GM19467 (cell line): ENCODE data around the gene MEF2D.

Experiments
- ATAC-seq: cut with Tn5 transposase; IDR thresholded peaks from one replicate; pipeline ENCODE4 v1.9.1; 2021; ENCODE audit warnings: mild to moderate bottlenecking, moderate library complexity; ENCODE audit not compliant: unreplicated experiment

MEF2D gene

DNA sequence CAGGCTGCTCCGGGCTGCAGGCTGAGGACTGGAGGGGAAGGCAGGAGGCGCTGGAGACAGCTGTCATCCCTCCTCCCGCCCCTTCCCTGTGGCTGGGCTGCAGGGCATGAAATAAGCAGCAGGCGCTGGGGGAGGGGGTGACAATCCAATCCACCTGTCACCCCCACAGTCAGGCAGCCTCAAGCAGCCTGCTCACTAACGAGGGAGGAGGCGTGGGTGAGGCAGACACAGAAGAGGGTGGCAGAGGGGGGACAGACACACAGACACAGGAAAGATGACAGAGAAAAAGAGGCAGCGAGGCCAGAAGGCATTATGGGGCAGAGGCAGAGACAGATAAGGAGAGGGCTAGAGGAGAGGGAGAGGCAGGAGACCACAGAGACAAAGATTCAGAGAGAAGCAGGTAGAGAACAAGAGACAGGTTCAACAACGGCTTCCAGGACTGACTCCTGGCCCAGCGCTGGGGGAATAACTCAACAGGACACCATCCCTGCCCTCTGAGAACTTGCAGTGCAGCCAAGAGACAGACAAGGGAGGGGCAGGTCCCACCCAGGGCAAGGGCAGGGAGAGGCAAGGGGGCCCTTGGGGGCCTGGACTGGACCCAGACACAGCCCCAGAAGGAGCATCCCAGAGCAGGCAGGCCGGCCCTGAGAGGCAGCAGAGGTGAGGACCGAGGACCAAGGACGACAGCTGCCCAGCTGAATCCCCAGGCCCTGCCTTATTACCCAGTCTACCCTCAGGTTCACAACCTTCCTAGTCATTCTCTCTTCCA lies 11.2 kb downstream of the MEF2D start:
- ATAC-seq, result peak; percentile 22

GRCh38 chr1:156488566-156489165 lies 11.9 kb downstream of the MEF2D start:
- ATAC-seq, result peak; percentile 52

GRCh38 chr1:156487862-156488261 lies 12.7 kb downstream of the MEF2D start:
- no peak for ATAC-seq

- no peak for ATAC-seq
Measured at GRCh38 chr1:156486421-156487344, 13.9 kb downstream of the MEF2D start.

GRCh38 chr1:156485984-156486383 lies 14.6 kb downstream of the MEF2D start:
- no peak for ATAC-seq

- no peak for ATAC-seq
Measured at GRCh38 chr1:156484480-156485058, 16.0 kb downstream of the MEF2D start.

GRCh38 chr1:156483397-156483796 lies 17.2 kb downstream of the MEF2D start:
- ATAC-seq, result no peak

DNA sequence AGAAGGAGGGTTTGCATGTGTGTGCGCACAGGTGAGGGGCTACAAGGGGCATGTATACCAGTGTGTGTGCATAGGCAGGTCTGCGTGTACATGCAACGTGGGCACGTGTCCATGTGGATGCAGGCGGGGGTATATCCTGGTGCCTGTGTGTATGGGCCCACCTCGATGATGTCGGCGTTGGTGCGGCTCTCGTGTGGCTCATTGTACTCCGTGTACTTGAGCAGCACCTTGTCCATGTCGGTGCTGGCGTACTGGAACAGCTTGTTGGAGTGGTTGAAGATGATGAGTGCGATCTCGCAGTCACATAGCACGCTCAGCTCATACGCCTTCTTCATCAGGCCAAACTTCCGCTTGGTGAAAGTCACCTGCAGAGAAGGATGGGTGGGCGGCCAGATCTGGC lies 18.3 kb downstream of the MEF2D start:
- ATAC-seq, result no peak

GRCh38 chr1:156481527-156481926 lies 19.0 kb downstream of the MEF2D start:
- no peak for ATAC-seq

DNA sequence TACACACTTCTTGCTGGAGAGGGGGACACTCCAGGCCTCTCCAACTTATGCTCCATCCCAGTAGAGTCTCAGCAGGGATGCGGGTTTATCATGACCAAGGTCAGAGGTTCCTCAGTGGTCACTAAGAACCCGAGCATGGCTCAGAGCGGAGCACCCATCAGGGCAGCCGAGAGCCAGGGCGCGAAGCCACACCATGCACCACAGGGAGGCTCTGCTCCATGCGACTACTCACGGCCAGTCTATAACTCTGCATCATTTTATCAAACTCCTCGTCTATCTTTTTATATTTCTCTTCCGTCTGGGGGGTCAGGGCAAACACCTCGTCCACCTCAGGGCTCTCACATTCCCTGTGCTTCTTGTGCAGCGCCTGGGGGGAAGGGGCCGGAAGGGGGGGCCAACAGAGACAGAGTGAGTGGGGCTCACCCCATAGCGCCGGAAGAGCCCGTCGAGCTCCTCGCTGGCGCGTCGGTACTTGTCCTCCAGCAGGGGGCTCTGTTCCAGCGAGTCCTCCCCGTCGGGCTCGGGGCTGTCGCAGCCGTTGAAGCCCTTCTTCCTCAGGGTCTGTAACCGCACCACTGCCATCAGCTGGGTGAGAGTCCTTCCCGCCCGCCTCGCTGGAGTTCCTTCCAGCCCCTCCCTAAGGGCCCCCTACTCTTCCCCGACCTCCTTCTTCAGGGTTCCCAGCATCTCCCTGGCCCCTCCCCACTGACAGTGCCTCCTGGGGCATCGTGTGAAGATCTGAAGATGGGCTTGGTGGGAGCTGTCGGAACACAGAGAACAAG lies 20.0 kb downstream of the MEF2D start:
- no peak for ATAC-seq

DNA sequence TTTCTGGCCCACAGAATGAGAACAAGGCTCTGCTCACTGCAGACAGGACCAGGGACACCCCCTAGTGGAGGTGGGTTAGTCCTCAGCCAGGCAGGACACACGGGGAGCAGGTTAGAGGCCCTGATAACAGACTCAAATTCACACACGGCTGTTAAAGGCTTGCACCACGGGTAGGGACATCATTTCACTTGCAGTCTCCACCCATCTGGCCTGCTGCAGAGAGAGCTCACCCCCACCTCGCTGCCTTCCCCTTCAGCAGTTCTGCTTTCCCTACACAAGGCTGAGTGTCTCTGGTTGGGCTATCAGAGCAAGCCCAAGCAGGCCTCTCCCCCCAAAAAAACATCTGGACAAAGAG lies 20.6 kb downstream of the MEF2D start:
- ATAC-seq, result no peak

GRCh38 chr1:156479093-156480015 lies 21.2 kb downstream of the MEF2D start:
- no peak for ATAC-seq

DNA sequence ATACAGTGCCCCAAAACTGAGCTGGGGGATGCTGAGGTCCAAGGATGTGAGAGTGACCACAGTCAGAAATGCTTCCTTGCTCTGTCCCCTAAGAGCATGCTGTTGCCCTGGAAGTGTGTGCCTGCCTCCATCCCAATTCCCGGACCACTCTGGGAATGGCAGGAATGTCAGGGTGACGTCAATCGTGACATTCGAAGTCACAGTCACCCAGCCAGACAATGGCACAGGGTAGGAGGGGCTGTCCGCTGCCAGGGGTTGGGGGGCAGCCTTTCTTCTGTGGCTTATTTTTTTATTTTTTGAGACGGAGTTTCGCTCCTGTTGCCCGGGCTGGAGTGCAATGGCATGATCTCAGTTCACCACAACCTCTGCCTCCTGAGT lies 22.3 kb downstream of the MEF2D start:
- no peak for ATAC-seq

- ATAC-seq, result no peak
Measured at GRCh38 chr1:156477526-156478249, 22.9 kb downstream of the MEF2D start.

DNA sequence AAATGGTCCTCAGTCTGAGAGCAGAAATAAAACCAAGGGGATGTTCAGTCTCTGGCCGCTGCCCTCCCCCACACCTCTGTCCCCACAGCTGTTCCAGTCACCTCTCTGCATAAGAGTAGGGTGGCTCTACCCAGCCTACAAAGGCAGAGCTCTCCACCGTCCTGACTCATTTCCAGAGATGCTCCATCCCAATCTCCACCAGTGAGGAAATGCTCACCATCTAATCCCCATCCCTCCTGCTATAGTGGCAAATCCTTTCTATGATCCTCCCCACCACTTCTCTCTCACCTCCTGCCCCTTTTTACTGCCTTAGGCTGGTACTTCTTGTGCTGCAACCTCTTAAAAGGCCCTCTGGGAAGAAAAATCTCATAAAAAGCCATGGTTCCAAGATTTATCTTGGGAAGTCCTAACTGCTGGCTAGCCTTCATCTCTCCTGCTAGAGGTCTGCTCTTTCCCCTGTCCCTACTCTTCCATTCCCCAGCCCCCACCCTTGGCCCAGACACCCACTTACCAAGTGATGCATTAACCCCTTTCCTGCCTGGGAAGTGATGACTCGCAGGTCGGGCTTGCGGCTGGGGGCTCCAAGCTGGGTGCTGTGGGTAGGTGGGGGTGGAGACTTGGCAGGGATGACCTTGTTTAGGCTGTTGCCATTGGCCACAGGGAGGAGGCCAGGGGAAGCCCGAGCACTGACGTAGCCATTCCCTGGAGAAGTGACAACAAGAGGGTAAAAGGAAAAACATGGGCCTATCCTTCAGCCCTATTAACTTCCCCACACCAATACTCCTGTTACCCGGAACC lies 23.9 kb downstream of the MEF2D start:
- ATAC-seq, result no peak

DNA sequence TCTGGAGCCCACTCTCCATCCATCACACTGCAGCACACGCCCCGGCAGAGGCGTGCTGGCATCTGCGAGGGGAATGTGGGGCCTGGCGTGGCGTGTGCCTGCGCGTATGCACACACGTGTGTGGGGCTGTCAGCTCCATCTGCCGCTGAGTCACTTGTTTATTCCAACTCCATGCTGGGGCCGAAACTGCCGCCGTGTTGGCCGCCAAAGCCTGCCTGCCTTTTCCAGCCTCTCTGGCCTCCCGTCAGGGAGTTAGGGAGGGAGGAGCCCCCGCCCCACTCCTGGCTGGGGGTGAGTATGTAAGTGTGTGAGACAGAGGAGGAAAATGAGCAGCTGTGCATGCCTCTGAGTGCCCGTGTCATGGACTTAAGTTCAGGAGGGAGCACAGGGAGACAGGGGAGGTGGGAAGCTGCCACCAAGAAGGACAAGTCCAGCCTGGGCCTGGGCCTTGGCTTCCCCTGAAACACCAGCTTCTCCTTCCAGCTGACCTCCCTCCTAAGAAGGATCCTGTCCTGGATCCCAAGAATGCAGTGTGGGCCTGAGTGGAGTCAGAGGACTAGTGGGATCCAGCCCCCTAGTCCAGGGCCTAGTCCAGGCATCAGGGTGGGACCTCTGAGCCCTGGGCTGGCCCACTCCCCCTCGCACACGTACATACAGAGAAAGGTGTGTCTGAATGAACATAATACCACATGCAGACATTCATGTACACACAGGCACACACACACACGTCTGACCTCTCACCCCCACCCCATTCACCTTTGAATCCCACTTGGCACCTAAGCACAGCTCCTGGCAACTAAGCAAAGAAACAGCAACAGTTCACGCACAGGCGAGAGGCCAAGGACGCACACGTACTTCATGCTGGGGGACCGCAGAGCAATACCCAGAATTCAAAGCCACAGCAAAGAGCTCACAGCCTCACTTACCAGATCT lies 24.7 kb downstream of the MEF2D start:
- ATAC-seq, result no peak

DNA sequence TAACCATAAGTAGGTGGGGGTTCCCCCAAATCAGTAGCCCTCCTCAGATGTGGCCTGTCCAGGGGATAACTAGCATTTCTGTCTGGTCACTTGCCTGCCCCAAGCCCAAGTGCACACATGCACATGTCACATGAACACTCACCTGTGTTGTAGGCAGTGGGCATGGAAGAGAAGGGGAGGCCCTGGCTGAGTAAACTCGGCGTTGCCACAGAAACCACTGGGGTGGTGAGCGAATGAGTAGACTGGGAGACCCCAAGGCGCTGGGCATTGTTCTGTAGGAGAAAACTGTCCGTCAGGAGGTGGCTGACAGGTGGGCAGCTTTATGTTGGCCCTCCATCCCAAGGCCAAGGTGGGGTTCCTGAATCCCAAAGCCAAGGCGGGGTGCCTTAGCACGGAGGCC lies 25.6 kb downstream of the MEF2D start:
- no peak for ATAC-seq
